ENCODE data around the gene THSD4.

THSD4 gene

DNA sequence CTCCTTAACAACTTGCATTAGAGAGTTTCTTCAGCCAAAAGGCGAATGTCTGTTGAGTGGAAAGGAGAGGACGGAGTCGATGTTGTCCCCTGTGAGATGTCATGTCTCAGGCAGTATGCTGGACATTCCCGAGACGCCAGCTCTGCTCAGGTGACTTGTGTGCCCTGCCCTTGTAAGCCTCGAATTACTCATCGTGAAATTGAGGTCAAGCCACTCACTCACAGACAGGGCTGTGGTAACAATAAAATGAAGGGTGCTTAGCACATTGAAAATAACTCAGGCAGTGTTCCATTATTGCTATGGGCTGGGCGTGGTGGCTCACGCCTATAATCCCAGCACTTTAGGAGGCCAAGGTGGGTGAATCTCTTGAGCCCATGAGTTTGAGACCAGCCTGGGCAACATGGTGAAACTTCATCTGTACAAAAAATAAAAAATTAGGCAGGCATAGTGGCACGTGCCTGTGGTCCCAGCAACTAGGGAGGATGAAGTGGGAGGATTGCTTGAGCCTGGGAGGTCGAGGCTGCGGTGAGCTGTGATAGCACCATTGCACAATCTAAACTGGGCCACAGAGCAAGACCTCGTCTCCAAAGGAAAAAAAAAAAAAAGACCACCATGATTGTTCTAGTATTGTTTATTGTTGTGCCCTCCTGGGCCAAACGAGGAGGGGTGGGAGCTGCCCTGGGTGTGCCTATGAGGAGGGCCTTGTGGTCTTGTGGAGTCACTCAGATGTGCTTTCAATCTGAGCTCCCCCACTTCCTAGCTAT lies 214.4 kb downstream of the THSD4 start:
- DNase-seq (ENCODE audit: low read depth in 2 of 2) = no peak

- no peak for DNase-seq (ENCODE audit: low read depth in 2 of 2)
Measured at GRCh38 chr15:71330638-71331162, 215.4 kb downstream of the THSD4 start.

DNA sequence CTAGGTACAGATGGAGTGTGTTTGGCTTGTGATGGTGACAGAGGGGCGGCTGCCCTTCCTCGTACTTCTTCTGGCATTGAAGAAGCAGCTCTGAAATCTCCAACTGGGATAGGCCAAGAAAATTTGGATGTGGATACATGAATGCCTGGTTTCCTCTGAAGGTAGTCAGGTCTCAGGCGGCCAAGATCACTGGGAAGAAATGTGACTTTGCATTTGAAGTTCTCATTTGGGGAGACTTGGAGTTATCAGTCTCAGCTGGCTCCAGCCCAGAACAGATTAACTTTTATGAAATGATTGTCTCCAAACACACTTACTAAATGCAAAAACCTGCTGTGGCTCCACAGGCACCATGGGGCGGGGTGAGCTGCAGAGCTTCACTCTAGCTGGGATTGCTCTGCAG lies 215.9 kb downstream of the THSD4 start:
- no peak for DNase-seq (ENCODE audit: low read depth in 2 of 2)

DNA sequence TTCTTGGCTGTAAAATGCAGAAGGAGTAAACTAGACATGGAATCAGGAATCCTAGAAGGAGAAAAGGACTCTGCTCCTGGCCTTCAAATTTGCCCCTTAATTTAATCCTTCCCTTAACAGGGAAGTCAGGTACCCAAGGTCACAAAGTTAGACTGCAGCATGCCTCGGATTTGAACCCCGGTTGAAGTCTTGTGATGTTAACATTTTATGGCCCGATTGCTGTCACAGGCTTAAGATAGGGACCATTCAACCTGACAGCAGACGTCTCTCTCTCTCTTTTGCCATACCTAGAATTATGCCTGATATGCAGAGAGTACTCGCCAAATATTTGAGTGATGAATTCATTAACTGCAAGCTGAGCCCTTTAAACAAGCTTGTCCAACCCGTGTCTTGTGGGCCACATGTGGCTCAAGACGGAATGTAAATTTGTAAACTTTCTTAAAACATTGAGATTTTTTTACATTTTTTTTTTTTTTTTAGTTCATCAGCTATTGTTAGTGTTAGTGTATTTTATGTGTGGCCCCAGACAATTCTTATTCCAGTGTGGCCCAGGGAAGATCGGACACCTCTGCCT lies 217.2 kb downstream of the THSD4 start:
- no peak for DNase-seq (ENCODE audit: low read depth in 2 of 2)

DNA sequence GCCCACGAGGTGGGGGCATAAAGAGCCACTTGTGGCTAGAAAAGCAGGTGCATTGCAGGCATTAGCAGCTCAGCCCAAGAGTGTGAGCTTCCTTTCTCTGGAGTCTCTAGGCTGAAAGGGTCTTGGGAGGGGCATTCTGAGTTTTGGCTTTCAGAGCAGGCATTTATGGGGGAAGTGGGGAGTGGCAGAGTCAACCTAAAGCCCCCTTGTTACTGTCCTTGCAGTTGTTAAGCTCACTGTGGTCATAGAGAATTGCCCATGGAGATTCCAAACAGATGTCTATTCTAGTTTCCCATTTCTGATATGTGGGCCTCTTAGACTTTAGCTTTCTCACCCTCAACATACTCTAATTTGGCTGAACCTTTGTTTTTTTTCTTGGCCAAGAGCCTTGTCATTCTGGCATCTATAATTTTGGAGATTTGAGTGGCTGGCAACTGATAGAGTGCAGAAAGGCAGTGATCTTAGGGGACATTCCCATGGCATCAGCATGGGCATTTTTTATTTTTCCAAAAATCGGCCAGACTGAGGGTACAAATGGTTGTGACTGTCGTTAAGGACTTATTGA lies 217.9 kb downstream of the THSD4 start:
- DNase-seq (ENCODE audit: low read depth in 2 of 2) = no peak

- DNase-seq (ENCODE audit: low read depth in 2 of 2) = no peak
Measured at GRCh38 chr15:71333839-71334238, 218.6 kb downstream of the THSD4 start.

GRCh38 chr15:71334434-71334833 lies 219.2 kb downstream of the THSD4 start:
- DNase-seq (ENCODE audit: low read depth in 2 of 2) = no peak

- no peak for DNase-seq (ENCODE audit: low read depth in 2 of 2)
Measured at GRCh38 chr15:71334873-71335272, 219.6 kb downstream of the THSD4 start.

DNA sequence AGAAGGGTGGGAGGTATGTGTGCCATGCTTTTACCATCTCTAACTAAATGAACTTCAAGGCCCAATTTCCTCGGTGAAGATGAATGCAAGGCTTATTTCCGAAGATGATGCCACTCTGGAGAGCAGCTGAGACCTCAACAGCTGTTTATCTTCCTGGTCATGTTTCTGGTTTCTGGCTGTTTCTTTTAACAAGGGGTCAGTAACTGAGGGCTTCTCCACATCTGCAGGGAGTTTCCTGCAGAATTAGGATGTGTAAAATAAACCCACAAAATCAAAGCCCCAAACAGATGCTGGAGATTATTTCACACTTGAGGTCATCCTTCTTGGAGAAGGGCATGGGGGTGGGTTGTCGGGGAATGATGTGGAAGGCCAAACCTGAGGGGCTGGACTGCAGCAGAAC lies 220.3 kb downstream of the THSD4 start:
- no peak for DNase-seq (ENCODE audit: low read depth in 2 of 2)

DNA sequence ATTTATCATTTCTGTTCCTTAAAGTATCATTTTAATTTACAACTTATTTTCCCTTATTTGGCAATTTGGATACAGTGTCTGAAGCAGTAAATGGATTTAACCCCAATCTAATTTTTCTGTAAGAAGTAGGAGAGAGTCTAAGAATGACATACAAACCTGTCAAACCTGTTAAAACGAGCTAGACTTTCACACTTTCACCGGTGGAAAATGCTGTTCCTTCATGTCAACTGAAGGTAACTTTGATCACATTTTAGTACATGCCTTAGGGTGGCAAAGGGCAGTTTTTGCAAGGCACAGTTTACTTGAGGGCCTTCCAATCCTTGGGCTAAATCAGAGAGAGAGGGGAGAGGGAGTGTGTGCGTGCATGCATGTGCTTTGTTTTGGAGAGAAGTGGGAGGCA lies 221.4 kb downstream of the THSD4 start:
- no peak for DNase-seq (ENCODE audit: low read depth in 2 of 2)

- no peak for DNase-seq (ENCODE audit: low read depth in 2 of 2)
Measured at GRCh38 chr15:71337197-71337845, 222.1 kb downstream of the THSD4 start.

- no peak for DNase-seq (ENCODE audit: low read depth in 2 of 2)
Measured at GRCh38 chr15:71338265-71338664, 223.0 kb downstream of the THSD4 start.

GRCh38 chr15:71338827-71339542 lies 223.7 kb downstream of the THSD4 start:
- DNase-seq (ENCODE audit: low read depth in 2 of 2) = no peak

DNA sequence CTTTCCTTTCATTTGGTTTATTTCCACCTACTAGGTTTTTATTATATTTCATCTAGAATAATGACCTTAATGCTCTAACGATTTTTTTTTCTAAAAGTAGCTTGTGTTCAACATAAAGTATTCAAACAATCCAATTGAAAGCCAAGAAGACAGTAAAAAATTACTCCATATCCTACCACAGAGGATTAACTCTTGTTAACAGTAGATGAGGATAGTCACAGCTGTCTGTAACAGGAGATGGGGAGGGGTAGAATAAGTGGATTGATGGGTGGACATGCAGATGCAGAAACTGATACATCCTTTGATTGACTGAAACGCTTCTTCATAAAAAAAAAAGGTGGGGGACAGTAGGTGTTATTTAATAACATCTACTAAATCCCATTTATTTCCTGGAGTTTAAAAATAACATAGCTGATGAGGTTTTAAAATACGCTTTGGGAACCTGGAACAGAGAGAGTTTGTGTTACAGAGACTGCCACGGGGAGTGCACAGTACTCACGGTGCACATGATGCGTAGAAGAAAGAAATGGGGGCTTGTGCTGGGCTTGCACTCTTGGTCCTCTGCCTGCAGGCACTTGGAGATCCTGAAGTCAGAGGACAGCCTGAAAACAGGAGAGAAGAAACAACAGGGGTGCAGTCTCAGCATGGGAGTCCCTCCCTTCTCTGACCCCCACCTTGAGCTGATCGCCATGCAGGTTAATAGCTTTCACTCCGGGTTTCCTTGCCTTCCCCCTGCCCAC lies 226.7 kb downstream of the THSD4 start:
- no peak for DNase-seq (ENCODE audit: low read depth in 2 of 2)

DNA sequence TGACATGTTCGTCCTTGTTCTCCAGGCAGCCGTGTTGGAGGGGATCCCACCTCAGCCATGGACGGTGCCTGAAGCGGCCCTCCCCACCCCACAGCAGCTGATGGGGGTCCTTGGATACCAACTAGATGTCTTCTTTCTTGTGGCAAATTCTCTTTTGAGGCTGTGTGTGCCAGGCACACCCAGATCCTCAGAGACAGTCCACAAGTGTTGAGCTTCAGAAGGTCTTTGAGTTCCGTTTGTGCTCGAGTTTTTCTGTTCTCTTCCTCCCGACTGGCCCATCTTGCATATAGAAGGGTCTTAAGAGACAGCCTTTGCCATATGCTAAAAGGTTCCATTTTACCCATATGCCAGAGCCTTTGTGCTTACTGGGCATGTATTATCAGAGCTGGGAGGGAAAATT lies 227.4 kb downstream of the THSD4 start:
- DNase-seq (ENCODE audit: low read depth in 2 of 2) = no peak

DNA sequence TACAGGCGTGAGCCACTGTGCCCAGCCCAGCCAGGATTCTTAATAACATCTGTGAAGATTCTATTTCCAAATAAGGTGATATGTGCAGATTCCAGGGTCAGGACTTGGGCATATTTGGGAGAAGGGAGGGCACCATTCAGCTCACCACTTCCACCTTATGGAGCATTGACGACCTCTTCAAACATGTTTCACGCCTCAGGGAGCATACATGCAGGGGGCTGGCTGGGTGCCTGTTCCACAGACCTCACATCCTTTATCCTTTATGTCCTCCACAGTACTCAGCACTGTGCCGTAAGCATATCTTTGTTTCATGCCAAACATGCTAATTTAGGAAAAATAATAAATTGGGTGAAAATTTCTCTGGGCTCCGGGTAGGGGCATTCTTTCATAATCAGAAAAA lies 229.0 kb downstream of the THSD4 start:
- DNase-seq (ENCODE audit: low read depth in 2 of 2) = no peak

DNA sequence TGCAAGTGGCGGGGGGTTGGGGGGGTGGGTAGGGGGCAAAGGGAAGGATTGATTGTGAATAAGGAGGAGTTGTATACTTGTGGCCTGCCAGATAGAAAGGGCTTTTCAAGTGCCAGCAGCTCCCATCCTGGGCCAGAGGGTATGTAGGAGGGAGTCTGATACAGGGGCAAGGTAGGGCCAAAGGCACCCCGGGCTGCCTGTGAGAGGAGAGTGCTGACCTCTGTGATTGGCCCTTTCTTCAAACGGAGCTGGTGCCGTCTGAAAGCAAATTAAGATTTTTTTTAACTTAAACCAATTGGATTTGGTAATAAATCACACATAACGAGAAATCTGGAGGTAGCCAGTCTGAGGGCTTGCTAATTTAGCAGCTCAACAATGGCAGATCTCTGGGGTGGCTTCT lies 229.9 kb downstream of the THSD4 start:
- DNase-seq (ENCODE audit: low read depth in 2 of 2) = no peak

DNA sequence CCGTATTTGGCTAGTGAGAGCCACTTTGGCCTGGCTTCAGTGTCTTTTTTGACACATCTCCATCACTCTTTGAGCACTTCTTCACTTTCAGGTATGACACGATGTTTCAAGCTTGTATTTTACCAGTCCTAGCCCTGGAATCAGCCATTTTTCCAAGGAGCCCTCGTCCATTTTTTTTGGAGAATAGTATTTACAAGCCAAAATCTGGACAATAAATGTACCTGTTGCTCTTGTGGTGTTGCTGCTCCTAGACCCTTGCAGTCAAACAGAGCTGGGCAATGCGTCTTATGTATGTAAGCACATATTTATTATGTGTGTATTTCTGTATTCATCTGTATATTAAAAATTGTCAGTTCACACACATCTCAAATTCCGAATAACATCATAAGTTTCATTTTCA lies 231.2 kb downstream of the THSD4 start:
- DNase-seq (ENCODE audit: low read depth in 2 of 2) = no peak

- DNase-seq (ENCODE audit: low read depth in 2 of 2) = no peak
Measured at GRCh38 chr15:71348597-71348996, 233.3 kb downstream of the THSD4 start.

- DNase-seq (ENCODE audit: low read depth in 2 of 2) = no peak
Measured at GRCh38 chr15:71349336-71349735, 234.1 kb downstream of the THSD4 start.
